ENCODE measurements around the gene TIMM22. TPM values are rescaled to one million over a fixed set of nuclear protein-coding genes. Genes with fewer than 3 reads are reported as not detected.

The TIMM22 gene
- total RNA-seq, 1 donor from 2014 or later: 19.5 TPM

GRCh38 chr17:1022278-1023024 is 25.5 kb downstream of the TIMM22 start:
- H3K9me3 Mint-ChIP-seq: no peaks in the 10 kb centered on the region
- no peak for DNase-seq (ENCODE audit: low read depth, low spot score)
- H3K36me3 Mint-ChIP-seq (ENCODE audit: low read depth): no peaks in the 10 kb centered on the region
- H3K4me3 Mint-ChIP-seq: no peak overlapping the region
- H3K27me3 Mint-ChIP-seq (ENCODE audit: low read depth): no peaks in the 10 kb centered on the region
- H3K27ac Mint-ChIP-seq (ENCODE audit: unreplicated experiment): no peak overlapping the region
- TF ChIP-seq, protein P1, sequence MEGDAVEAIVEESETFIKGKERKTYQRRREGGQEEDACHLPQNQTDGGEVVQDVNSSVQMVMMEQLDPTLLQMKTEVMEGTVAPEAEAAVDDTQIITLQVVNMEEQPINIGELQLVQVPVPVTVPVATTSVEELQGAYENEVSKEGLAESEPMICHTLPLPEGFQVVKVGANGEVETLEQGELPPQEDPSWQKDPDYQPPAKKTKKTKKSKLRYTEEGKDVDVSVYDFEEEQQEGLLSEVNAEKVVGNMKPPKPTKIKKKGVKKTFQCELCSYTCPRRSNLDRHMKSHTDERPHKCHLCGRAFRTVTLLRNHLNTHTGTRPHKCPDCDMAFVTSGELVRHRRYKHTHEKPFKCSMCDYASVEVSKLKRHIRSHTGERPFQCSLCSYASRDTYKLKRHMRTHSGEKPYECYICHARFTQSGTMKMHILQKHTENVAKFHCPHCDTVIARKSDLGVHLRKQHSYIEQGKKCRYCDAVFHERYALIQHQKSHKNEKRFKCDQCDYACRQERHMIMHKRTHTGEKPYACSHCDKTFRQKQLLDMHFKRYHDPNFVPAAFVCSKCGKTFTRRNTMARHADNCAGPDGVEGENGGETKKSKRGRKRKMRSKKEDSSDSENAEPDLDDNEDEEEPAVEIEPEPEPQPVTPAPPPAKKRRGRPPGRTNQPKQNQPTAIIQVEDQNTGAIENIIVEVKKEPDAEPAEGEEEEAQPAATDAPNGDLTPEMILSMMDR (conservative IDR thresholded peaks at IDR 0.05): no peak
- H3K4me1 Mint-ChIP-seq: peaks cover 5% of the 10 kb centered on the region

GRCh38 chr17:1024076-1024475 is 27.1 kb downstream of the TIMM22 start:
- Mint-ChIP-seq H3K36me3 (ENCODE audit: low read depth) (no peaks in the 10 kb centered on the region), H3K27me3 (ENCODE audit: low read depth) (no peaks in the 10 kb centered on the region), H3K4me1 (peaks cover 5% of the 10 kb centered on the region), H3K9me3 (no peaks in the 10 kb centered on the region), H3K4me3 (no peak overlapping the region), H3K27ac (ENCODE audit: unreplicated experiment) (no peak overlapping the region)
- DNase-seq (ENCODE audit: low read depth, low spot score): no peak
- TF ChIP-seq, protein P1 (conservative IDR thresholded peaks at IDR 0.05): no peak

DNA sequence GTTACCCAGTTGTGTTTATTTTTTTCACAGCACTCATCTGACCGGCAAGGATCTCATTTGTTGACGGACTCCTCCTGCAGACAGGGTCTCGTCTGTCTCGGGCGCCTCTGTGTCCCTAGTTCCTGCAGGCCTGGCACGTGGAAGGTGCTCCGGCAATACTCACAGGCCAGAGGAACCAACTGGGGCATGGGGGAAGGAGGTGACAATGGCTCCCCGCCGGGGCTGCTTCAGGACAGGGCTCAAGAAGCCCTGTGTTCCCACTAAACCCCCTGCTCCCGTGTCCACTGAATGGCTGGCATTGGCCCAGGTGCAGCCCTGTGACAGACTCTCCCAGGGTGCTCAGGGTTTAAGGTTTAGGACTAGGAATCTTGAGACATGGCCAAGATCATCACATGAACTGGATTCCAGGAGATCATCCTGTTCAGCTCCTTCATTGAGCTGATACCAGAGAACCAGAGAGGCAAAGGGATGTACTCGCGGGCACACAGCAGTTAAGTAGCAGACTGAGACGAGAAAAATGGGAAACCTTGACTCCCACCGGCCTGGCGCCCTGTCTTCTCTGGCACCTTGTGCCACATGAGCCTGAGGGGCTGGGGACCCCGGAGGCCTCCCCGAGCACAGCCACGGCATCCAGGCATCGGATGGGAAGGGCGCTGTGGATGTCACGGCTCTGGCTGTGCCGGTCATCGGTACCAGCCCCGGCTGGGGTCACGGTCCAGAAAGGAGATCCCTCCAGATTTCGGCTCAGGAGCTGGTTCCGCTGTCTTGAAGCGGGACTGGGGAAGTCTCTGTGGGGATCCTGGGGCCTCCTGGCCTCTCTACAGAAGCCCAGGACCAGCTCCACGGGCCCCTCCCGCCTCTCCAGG is 29.0 kb downstream of the TIMM22 start:
- H3K4me3 Mint-ChIP-seq: no peak overlapping the region
- H3K4me1 Mint-ChIP-seq: peaks cover 5% of the 10 kb centered on the region
- H3K9me3 Mint-ChIP-seq: no peaks in the 10 kb centered on the region
- no peaks in the 10 kb centered on the region for H3K36me3 Mint-ChIP-seq (ENCODE audit: low read depth)
- no peak for DNase-seq (ENCODE audit: low read depth, low spot score)
- TF ChIP-seq, protein P1 (conservative IDR thresholded peaks at IDR 0.05): no peak
- no peak overlapping the region for H3K27ac Mint-ChIP-seq (ENCODE audit: unreplicated experiment)
- H3K27me3 Mint-ChIP-seq (ENCODE audit: low read depth): no peaks in the 10 kb centered on the region

DNA sequence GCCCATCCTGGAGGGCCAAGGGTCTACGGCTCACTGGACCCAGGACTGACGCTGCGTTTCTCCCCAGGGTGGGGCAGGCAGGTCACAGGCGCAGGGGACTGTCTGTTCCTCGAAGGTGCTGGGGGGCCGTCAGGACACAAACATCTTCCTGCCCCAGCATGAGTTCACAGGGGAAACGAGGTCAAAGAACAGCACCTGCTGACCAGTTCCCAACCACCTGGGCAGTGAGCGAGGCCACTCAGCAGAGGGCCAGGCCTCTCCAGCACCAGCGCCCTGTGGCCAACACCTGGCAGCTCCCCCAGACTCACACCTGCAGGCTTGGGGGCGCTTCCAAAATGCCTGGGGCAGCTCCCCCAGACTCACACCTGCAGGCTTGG is 29.7 kb downstream of the TIMM22 start:
- Mint-ChIP-seq H3K36me3 (ENCODE audit: low read depth) (no peaks in the 10 kb centered on the region), H3K27me3 (ENCODE audit: low read depth) (no peaks in the 10 kb centered on the region), H3K9me3 (no peaks in the 10 kb centered on the region), H3K4me1 (peaks cover 5% of the 10 kb centered on the region), H3K4me3 (no peak overlapping the region), H3K27ac (ENCODE audit: unreplicated experiment) (no peak overlapping the region)
- DNase-seq (ENCODE audit: low read depth, low spot score): no peak
- TF ChIP-seq, protein P1 (conservative IDR thresholded peaks at IDR 0.05): no peak

DNA sequence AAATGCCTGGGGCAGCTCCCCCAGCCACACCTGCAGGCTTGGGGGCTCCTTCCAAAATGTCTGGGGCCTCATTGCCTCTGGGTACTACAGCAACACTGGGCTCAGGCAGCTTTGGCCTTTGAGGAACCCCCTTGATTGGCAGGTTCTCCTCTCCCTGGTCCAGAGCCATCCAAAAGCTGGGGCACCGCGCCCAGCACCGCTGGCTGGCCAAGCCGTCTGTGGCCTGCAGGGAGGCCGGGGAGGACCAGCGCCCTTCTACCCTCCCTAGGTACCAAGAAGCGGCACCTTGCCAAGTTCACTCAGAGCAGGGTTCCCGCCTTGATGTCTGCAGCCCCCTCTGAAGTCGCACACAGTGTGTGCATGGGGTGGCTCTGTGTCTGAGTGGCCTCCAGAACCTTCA is 30.1 kb downstream of the TIMM22 start:
- Mint-ChIP-seq H3K4me1 (peaks cover 5% of the 10 kb centered on the region), H3K4me3 (no peak overlapping the region), H3K27me3 (ENCODE audit: low read depth) (no peaks in the 10 kb centered on the region), H3K27ac (ENCODE audit: unreplicated experiment) (no peak overlapping the region), H3K36me3 (ENCODE audit: low read depth) (no peaks in the 10 kb centered on the region), H3K9me3 (no peaks in the 10 kb centered on the region)
- DNase-seq (ENCODE audit: low read depth, low spot score): no peak
- TF ChIP-seq, protein P1 (conservative IDR thresholded peaks at IDR 0.05): no peak
